SK-N-SH treated with all-trans-retinoic acid at 6 μM for 48 hours (cell line): ENCODE results near the gene STK38L.

ENCODE experiments used
- CSDC2 ChIP-seq: fragments of 250-450 bp; sonication (Bioruptor Pico); IDR thresholded peaks from 2 replicates; pipeline ENCODE4 v1.5.0; 2020; ENCODE audit warnings: mild to moderate bottlenecking, moderate library complexity
- ESRRG ChIP-seq: fragments of 250-450 bp; sonication (Bioruptor Pico); IDR thresholded peaks from 2 replicates; pipeline ENCODE4 v1.6.1; 2021; ENCODE audit warnings: mild to moderate bottlenecking
- GLIS3 ChIP-seq: fragments of 250-450 bp; sonication (Bioruptor Pico); IDR thresholded peaks from 2 replicates; pipeline ENCODE4 v1.5.0; 2020; ENCODE audit warnings: mild to moderate bottlenecking, moderate library complexity
- ISL1 ChIP-seq: fragments of 250-450 bp; sonication (Bioruptor Pico); IDR thresholded peaks from 2 replicates; pipeline ENCODE4 v2.1.2; 2022; ENCODE audit warnings: mild to moderate bottlenecking, moderate library complexity
- RARB ChIP-seq: fragments of 250-450 bp; sonication (Bioruptor Pico); IDR thresholded peaks from 2 replicates; pipeline ENCODE4 v1.8.0; 2021; ENCODE audit warnings: mild to moderate bottlenecking, moderate library complexity
- ZC3H10 ChIP-seq: fragments of 250-450 bp; sonication (Bioruptor Pico); IDR thresholded peaks from 2 replicates; pipeline ENCODE4 v1.5.1; 2021; ENCODE audit warnings: mild to moderate bottlenecking, moderate library complexity
- ZNF565 ChIP-seq: fragments of 450-650 bp; formaldehyde crosslinking; conservative IDR thresholded peaks from 2 replicates; pipeline ENCODE4 v1.5.0; 2020; ENCODE audit warnings: low read depth, mild to moderate bottlenecking, moderate library complexity
- TF ChIP-seq, protein P1 (sequence below): fragments of 250-450 bp; sonication (Bioruptor Pico); IDR thresholded peaks from 2 replicates; pipeline ENCODE4 v1.5.0; 2020; ENCODE audit warnings: mild to moderate bottlenecking, moderate library complexity
- TF ChIP-seq, protein P2 (sequence below): fragments of 250-450 bp; sonication (Bioruptor Pico); IDR thresholded peaks from 2 replicates; pipeline ENCODE4 v1.8.0; 2021; ENCODE audit warnings: low read depth, mild to moderate bottlenecking, moderate library complexity, borderline replicate concordance
- TF ChIP-seq, protein P3 (sequence below): fragments of 250-450 bp; sonication (Bioruptor Pico); IDR thresholded peaks from 2 replicates; pipeline ENCODE4 v1.8.0; 2020; ENCODE audit warnings: mild to moderate bottlenecking, moderate library complexity, borderline replicate concordance

DNA sequence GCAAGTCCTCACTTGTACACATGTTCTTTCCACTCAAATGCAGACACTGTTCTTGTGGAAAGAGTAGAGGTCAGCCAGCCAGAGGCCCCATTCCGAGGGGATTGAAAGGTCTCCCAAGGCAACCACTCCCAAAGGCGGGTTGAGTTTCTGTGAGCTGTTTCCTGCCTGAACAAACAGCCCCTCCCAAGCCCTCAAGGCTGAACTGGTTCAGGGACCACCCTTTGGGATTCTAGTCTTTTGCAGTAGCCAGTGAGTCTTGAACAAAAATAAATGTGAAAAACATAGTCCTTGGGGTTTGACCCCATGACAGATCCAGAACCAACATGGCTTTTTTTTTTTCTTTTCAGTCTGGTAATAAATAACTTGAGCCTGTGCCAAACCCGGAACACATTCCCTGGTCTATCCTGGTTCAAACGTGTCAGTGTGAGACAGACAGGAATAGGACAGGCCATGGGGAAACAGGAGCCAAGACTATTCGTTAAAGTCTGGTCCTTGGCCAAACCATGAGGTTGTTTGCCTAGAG lies 17.6 kb upstream of the STK38L start:
- TF ChIP-seq ZNF565 (no peak), ISL1 (no peak), RARB (CRISPR knock-in tag) (no peak), GLIS3 (CRISPR knock-in tag) (no peak), ZC3H10 (CRISPR knock-in tag) (no peak), CSDC2 (CRISPR knock-in tag) (no peak), ESRRG (CRISPR knock-in tag) (no peak)
- TF ChIP-seq, protein P1, sequence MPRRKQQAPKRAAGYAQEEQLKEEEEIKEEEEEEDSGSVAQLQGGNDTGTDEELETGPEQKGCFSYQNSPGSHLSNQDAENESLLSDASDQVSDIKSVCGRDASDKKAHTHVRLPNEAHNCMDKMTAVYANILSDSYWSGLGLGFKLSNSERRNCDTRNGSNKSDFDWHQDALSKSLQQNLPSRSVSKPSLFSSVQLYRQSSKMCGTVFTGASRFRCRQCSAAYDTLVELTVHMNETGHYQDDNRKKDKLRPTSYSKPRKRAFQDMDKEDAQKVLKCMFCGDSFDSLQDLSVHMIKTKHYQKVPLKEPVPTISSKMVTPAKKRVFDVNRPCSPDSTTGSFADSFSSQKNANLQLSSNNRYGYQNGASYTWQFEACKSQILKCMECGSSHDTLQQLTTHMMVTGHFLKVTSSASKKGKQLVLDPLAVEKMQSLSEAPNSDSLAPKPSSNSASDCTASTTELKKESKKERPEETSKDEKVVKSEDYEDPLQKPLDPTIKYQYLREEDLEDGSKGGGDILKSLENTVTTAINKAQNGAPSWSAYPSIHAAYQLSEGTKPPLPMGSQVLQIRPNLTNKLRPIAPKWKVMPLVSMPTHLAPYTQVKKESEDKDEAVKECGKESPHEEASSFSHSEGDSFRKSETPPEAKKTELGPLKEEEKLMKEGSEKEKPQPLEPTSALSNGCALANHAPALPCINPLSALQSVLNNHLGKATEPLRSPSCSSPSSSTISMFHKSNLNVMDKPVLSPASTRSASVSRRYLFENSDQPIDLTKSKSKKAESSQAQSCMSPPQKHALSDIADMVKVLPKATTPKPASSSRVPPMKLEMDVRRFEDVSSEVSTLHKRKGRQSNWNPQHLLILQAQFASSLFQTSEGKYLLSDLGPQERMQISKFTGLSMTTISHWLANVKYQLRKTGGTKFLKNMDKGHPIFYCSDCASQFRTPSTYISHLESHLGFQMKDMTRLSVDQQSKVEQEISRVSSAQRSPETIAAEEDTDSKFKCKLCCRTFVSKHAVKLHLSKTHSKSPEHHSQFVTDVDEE (CRISPR knock-in tag), result no peak
- TF ChIP-seq, protein P2, sequence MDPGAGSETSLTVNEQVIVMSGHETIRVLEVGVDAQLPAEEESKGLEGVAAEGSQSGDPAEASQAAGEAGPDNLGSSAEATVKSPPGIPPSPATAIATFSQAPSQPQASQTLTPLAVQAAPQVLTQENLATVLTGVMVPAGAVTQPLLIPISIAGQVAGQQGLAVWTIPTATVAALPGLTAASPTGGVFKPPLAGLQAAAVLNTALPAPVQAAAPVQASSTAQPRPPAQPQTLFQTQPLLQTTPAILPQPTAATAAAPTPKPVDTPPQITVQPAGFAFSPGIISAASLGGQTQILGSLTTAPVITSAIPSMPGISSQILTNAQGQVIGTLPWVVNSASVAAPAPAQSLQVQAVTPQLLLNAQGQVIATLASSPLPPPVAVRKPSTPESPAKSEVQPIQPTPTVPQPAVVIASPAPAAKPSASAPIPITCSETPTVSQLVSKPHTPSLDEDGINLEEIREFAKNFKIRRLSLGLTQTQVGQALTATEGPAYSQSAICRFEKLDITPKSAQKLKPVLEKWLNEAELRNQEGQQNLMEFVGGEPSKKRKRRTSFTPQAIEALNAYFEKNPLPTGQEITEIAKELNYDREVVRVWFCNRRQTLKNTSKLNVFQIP, result no peak
- TF ChIP-seq, protein P3, sequence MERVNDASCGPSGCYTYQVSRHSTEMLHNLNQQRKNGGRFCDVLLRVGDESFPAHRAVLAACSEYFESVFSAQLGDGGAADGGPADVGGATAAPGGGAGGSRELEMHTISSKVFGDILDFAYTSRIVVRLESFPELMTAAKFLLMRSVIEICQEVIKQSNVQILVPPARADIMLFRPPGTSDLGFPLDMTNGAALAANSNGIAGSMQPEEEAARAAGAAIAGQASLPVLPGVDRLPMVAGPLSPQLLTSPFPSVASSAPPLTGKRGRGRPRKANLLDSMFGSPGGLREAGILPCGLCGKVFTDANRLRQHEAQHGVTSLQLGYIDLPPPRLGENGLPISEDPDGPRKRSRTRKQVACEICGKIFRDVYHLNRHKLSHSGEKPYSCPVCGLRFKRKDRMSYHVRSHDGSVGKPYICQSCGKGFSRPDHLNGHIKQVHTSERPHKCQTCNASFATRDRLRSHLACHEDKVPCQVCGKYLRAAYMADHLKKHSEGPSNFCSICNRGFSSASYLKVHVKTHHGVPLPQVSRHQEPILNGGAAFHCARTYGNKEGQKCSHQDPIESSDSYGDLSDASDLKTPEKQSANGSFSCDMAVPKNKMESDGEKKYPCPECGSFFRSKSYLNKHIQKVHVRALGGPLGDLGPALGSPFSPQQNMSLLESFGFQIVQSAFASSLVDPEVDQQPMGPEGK (CRISPR knock-in tag), result no peak
